NCI-H128 (cell line): ENCODE data around the gene NOX5.

Experiments used
- DNase-seq: peaks from one replicate; lab custom pipeline; 2025; ENCODE audit not compliant: unreplicated experiment; lab: John Stamatoyannopoulos, UW

NOX5 gene

DNA sequence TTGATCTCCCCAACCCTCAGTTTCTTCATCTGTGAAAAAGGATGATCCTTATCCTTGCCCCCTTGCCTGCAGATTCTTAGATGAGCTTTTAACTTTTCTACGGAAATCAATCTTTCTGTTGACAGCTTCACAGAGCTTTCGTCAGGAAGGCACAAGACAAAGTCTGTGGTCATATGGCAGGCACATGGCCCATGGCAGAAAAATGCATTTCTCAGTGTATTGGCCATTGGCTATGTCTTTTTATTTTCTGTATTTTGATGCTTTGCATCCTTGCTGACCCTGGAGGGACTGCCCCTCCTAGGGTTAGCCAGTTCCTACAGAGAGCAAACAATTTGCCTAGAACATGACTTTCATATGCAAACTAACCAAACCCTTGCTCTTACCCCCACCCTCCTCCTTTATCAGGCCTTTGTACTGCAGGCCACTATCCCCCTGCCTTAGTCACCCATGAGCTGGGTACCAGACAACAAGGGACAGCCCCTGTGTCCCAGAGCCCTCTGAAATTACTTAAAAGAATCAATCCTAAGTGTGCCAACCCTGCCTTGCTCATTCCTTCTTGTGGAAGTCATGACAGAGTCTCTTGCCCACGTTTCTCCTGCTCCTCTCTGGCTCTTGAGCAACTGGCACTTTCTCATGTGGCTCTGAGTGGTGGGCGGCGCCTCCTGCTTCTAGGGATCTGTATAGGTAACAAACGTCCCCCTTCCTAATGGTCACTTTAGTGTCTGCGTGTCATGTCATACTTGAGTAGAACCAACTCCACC lies 24.1 kb upstream of the NOX5 start:
- no peak for DNase-seq

DNA sequence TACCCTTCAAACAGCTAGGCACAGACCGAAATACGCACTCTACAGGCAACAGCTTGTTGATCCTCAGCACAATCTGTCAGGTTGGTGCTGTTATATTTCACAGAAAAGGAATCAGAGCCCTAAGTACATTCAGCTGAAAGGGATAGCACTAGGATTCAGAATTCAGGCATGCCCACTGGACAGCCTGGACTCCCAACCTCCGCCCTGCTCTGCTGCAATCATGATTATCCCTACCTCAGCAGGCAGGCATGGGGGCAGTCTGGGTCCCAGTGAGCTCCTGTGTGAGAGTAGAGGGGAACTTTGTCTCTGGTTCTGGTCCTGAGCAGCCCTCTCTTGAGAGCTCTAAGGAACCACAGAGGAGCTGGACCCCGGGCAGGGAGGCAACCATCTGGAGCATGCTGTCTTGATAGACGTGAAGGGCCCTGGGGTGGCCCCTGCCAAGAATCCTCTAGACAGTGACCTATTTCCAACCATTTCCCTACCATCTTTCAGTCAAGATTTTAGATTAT lies 23.4 kb upstream of the NOX5 start:
- DNase-seq = no peak

DNA sequence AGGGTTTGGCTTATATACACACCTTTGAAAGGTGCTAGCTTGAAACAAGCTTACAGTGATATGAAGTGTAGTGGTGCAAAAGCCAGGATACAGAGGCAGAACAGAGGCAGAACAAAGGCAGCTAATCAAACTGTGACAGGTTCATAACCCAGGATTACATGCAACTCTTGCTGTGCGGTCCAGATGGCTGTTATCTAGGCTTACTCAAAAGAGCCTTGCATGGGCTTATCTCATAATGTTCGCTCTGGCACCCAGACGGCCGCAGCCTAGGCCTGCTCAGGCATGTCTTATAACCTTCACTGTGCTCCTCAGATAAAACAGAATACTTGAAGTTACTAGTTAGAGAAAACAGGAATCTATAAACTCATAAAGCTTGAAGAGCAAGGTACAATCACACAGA lies 22.8 kb upstream of the NOX5 start:
- no peak for DNase-seq

DNA sequence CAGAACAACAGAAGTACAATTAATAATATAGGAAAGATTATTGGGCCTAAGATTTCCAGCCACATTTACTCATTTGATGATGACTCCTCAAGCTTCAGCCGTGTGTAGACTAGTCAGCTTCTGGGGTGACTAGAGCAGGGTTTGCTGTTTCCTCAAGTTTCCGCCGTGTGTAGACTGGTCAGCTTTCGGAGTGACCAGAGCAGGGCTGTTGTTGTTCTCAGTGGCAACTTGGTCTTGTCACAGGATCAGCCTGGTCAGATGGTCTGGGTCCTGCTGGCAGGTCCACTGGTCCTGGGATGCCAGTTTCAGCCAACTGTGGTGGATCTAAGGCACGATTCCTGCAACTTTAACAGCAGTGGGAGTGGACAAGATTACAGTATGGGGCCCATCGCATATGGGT lies 21.8 kb upstream of the NOX5 start:
- DNase-seq = no peak

DNA sequence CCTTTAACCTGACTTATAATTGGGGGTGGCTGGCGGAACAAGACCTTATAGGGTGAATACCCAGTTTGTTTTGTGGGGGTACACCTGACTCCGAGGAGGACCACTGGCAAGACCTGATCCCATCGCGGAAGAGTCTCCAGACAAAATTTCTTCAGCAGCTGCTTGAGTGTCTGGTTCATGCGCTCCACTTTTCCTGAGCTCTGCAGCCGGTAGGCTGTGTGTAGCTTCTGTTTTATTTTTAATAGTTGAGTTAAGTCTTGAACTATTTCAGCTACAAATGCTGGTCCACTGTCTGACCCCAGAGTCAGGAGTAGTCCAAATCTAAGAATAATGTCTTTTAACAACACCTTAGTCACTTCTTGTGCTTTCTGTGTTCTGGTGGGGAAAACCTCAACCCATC lies 21.2 kb upstream of the NOX5 start:
- no peak for DNase-seq

DNA sequence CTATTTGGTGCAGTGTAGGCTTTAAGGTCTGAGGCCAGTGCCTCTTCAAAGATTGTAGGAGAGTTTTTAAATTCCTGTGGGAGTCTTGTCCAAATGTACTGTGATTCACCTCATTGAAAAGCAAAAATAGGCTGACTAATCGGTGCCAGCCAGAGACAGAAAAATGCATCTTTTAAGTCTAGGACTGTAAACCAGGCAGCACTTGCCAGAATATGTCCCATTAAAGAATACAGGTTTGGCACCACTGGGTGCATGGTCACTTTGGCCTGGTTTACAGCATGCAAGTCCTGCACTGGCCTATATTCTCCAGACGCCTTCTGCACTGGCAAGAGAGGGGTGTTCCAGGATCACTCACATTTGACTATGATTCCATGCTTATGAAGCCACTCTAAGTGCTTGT lies 20.3 kb upstream of the NOX5 start:
- DNase-seq = no peak

DNA sequence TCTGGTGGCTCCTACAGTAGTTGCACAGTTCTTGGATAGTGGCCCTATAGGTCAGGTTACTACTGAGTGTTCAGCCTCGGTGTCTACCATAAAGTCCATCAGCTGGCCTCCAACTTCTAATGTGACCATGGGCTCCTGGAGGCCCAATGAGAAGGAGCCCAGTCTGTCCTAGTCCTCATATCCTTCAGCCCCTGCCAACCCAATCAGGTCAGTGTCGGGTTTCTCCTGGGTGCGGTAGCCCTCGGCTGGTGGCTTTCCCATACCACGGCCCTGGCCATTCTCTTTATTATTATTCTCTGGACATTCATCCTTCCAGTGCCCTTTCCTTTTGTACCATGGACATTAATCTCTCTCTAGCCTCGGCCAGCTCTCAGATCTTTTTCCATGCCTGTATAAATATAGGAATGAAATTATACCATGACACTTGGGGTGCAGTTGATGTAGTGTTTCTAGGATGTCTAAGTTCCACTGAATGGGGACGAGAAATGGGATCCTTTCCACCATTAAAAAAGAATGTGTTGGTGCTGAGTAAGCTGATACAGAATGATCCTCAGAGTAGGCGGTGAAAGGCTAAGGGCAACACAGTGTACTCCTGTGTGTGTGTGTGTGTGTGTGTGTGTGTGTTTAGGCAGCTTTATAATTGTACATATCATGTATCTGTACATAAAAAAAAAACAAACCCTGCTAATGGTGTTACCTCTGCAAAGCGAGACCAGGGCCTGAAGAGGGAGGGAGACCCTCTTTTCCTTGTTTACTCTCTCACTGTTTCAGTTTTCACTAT lies 19.3 kb upstream of the NOX5 start:
- no peak for DNase-seq

DNA sequence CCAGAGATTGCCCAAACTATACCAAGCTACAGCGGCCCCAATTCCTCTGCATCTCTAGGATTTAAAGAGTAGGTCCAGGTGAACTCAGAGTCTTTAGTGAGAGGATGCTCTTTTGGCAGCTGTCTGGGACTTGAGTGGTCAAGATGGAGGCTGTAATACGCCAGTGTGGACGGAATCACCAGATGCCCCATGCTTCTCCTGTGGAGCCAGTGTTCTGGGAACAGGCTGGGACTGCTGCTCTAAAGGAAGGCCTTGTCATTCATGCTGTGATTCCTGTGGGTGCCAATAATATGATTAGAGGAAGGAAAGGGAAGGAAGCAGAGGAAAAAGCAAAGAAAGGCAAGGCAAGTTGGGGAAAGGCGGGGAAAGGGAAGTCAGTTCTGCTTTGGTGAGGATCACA lies 17.4 kb upstream of the NOX5 start:
- no peak for DNase-seq

DNA sequence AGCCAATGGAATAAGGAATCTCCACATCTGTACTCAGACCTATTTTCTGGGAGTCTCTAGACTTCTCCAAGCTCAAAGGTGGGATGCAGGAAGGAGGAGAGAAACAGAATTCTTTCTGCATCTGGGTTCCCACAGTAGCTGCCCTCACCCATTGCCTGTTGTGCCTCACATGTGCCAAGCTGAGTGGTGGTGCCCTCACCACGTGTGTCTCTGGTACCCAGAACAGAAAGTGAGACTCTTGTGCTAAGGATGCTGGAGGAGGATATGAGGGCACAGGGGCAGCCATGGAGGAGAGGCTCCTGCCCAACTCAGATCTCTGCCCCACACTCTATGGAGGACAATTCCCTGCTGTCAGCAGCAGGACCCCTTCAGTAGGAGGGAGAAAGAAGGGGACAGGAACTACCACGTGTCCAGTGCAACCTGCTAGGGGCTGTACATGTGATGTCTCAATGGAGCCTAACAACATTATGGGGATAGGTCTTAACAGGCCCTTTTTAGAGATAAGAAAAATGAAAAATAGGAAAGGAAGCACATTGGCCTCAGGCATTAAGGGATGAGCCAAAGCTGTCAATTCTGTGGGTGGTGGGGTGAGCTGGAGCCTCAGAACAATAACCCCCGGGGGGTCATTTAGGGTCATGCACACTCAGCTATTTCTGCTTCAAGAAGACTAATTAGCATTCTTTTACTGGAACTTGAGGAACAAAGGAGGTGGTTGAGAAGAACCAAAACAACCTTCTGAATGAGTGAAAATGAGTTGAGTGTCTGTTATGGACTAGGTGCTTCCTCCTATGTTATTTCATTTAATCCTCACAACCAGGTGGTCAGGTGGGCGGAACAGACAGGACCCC lies 16.3 kb upstream of the NOX5 start:
- DNase-seq = no peak

DNA sequence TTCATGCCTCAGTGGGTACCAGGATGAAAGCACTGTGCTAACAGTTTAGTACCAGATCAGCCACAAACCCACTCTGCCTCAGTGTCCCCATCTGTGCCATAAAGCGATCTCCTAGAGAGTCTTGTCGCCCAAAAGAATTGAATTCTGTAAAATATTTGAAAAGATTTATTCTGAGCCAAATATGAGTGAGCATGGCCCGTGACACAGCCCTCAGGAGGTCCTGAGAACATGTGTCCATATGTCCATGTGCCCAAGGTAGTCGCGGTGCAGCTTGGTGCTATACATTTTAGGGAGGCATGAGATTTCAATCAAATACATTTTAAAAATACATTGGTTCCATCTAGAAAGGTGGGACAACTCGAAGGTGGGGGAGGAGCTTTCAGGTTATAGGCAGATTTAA lies 15.4 kb upstream of the NOX5 start:
- no peak for DNase-seq

DNA sequence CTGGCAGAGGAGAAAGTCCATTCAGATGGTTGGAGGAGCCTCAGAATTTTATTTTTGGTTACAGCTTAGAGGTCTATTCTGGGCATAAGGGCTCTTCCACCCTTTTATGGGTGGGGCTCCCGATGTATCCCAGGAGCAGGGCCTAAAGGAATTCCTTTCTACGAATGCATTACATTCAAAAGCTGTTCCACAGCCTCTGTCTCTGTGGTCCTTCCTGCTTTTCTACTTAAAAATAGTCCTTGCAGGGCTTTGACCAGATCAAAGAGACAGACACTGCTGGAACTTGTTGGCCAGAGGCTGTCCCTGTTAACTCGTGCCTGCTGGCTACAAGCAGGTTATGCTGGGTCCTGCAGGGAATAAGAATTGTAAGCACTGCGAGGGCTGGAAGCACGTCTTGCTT lies 14.4 kb upstream of the NOX5 start:
- DNase-seq = no peak

DNA sequence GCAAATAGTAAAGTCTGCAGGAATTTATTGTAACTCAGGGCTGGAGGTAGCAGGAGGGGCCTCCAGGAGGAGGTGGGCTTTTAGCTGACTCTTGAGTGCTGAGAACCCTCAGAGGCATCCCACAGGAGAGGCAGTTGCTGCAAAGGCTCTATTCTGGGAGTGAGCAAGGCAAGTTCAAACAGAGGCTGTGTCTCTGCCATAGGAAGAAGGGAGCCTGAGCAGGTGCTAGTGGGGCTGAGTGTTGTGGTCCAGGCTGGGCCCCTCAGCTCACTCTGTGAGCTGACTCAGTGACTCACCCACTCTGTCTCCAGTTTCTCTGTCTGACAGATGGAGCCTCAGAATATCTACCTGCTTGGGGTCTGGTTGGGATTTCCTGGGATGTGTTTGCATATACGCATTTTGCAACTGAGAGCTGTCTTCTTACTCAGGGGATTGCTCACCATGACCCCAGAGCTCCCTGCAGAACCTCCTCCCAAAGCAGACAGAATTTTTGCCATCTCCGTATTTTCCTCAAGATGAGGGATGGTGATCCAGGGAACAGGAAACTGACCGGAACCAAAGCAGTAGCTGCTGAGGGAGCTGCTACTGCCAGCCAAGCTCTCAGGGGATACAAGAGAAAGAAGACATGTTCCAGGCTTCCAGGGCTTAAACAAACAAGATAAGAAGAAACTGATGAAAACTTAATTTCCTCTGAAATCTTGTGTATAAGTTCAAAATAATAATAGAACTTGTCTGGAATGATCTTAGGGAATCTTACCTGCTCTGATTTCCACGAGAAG lies 13.6 kb upstream of the NOX5 start:
- DNase-seq = no peak

DNA sequence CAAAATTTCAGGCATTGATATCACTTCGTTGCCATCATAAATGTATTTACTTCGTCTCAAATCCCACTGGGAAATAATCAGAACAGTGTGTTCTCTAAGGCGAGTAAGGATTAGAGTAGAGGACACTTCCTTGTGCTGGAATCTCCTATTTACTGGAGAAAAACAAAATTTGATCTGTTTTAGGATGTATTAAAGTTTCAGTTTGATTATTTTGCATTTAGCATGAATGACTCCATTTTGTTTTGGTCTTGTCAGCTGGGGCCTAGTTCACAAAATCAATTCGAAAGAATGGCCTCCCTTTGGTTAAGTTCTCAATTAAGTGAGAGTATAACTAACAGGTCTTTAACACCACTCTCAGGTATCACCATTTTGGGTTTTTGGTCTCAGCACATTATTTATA lies 11.7 kb upstream of the NOX5 start:
- no peak for DNase-seq

DNA sequence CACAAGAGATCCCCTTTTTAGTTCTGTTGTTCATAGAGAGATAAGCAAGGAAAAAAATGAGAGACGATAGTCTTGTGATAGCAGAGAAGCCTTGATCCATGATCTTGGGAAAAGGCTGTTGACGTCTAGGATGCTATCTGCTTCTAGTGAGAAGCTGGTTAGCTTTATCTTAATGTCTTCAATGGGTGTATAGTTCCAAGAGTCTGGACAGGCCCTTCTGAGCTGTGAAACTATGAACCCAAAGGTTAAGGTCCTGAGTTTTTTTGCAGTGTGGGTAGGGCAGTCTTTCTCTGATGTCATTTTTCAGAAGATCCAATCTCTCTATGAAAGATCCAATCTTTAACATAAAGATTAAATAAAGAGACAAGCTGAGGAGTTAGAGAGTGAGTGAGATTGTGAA lies 10.5 kb upstream of the NOX5 start:
- no peak for DNase-seq

DNA sequence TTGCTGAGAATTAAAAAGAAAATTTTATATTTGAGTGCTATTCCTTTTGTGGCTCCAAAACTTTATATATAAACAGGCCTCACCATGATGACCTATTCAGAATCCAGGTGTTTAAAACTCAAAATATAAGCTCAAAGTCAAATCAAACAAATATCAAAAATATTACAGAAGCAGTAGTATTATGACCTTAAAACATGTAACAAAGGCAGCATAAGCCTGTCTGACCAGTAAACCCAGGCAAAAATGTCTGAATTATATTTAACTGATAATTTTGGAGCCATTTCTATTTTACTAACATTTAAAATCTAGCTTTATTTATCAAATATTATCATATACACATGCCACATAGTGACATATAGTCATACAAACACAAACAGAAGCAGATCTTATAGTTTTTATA lies 6.4 kb upstream of the NOX5 start:
- DNase-seq = no peak

DNA sequence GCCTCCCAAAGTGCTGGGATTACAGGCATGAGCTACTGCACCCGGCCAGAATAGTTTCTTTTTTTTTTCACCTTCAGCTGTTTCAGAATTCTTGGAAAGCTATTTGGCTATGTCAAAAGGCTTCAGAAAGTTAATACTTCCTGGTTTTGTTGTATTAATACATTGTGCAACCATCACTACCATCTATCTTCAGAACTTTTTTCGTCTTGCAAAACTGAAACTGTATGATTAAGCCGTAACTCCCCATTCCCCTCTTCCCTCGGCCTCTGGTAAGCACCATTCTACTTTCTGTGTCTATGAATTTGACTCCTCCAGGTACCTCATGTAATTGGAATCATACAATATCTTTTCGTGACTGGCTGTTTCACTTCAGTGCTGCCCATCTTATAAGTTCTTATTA lies 5.2 kb upstream of the NOX5 start:
- no peak for DNase-seq

DNA sequence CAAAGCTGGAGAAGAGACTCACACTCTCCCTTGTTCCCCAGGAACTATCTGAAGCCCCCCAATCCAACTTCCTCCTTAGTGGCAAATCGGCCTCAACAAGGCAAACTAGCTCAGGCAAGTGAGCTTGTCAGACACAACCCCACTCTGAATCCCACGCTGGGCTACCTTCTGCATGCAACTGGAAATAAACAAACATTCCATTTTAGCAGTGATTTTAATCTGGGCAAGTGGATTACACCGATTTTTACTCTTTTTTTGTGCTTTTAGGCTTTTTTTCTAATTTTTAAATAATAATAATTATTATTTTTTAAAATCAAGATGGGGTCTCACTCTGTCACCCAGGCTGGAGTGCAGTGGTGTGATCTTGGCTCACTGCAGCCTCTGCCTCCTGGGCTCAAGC lies 2.9 kb upstream of the NOX5 start:
- DNase-seq = no peak

DNA sequence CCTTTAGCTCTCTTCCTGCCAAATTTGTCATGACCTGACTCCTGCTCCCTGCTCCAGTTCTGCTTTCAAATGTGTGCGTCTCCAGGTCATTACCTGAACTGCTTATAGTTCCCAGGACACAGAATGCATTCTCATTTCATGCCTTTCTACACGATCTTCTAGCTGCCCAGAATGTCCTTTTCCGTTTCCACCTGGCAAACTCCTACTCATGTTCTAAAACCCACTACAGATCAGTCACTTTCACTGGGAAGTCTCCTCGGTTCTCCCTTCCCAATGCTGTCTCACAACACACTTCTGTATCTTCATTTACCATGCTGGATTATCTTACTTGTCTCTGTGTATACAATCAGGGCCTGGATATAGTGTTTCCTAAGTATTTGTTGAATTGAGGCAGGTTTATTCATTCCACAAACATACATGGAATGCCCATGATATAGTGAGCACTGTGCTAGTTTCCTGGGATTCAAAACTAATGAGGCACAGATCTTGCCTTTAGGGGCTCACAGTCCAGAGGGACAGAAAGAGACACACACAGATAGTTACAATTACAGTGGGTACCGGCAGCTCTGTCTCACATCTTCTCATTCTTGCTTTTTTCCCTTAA lies 1.6 kb upstream of the NOX5 start:
- no peak for DNase-seq

DNA sequence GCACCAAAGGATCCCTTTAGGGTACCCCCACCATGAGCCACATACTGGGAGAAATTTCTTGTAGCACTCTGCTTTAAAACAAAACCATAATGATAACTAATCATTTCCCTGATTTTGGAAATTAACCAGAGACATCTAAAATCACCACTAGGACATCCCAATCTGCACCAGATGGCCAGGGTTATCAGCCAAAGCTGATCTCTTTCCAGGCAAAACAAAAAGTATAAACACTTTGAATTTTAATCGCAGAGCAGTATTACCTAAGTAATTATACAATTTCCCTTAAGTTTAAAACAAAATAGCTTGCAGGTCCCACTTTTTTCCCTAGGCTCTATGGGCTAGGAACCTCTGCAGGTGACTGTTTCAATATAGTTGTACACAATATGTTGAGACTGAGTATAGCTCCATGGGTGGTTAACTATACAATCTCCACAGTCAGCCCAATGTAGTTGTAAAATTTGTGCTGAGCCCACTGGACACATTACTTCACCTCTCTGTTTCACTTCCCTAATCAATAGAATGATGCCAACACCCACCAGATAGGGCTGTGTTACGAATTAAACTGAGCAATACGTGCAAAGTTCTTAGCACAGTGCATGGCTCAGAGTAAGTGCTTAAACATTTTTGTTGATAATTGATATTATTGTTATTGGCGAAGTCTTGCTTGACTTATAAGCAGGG lies 629 bp upstream of the NOX5 start:
- no peak for DNase-seq

DNA sequence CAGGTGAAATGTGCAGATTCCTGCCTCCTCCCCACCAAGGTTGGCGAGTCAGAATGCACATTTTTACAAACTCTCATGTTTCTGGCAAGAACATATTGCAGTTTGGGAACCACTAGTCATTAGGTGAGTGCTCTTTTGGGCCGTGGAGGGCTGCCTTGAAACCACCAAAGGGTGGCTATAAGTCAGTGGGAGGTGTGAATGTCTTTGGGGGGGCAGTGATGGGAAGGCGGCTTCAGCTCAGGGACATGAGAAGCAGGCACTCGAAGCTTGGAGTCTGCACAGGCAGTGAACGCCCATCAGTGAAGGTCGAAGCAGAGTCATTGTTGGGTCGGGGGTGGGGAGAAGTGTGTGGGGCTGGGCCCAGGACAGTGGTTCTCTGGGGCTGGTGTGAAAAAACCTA lies 1.1 kb downstream of the NOX5 start:
- no peak for DNase-seq
